Hippocampal formation (tissue), 2 donors: Measurements from ENCODE around the gene ZNF212.

ENCODE experiments used
- DNase-seq, 2 donors: peaks; one replicate each; lab custom pipeline; 2025; lab: John Stamatoyannopoulos, UW

The ZNF212 gene

GRCh38 chr7:149285603-149286002 lies 46.2 kb downstream of the ZNF212 start:
- no peak for DNase-seq

GRCh38 chr7:149286811-149287400 lies 47.5 kb downstream of the ZNF212 start:
- DNase-seq, result no peak

GRCh38 chr7:149287622-149288021 lies 48.2 kb downstream of the ZNF212 start:
- no peak for DNase-seq

GRCh38 chr7:149289262-149289661 lies 49.8 kb downstream of the ZNF212 start:
- no peak for DNase-seq

GRCh38 chr7:149289856-149290255 lies 50.4 kb downstream of the ZNF212 start:
- no peak for DNase-seq

- no peak for DNase-seq
Observed at GRCh38 chr7:149291036-149291780, 51.8 kb downstream of the ZNF212 start.

GRCh38 chr7:149291781-149292461 lies 52.5 kb downstream of the ZNF212 start:
- DNase-seq, result no peak

- no peak for DNase-seq
Observed at GRCh38 chr7:149292462-149292823, 53.0 kb downstream of the ZNF212 start.

- no peak for DNase-seq
Observed at GRCh38 chr7:149293338-149293737, 53.9 kb downstream of the ZNF212 start.

- no peak for DNase-seq
Observed at GRCh38 chr7:149293946-149294633, 54.6 kb downstream of the ZNF212 start.

- no peak for DNase-seq
Observed at GRCh38 chr7:149294634-149295480, 55.4 kb downstream of the ZNF212 start.

GRCh38 chr7:149295481-149295850 lies 56.0 kb downstream of the ZNF212 start:
- no peak for DNase-seq

GRCh38 chr7:149296368-149296767 lies 56.9 kb downstream of the ZNF212 start:
- no peak for DNase-seq

GRCh38 chr7:149297034-149297755 lies 57.7 kb downstream of the ZNF212 start:
- no peak for DNase-seq

GRCh38 chr7:149300620-149301285 lies 61.3 kb downstream of the ZNF212 start:
- no peak for DNase-seq

- no peak for DNase-seq
Observed at GRCh38 chr7:149302222-149302621, 62.8 kb downstream of the ZNF212 start.

GRCh38 chr7:149302865-149303264 lies 63.4 kb downstream of the ZNF212 start:
- DNase-seq, result no peak

GRCh38 chr7:149304006-149304405 lies 64.6 kb downstream of the ZNF212 start:
- DNase-seq, result no peak
